H9 (cell line): ENCODE measurements around the gene SPSB3. TPM values are rescaled to one million over a fixed set of nuclear protein-coding genes. Genes with fewer than 3 reads are reported as not detected.

Source experiments
- DNase-seq: peaks from one replicate; pipeline ENCODE4 v3.0.0-alpha.2; 2017
- H2AFZ ChIP-seq: one replicate; pipeline ENCODE4 v1.6.1; 2013; ENCODE audit warnings: mild to moderate bottlenecking, low read length, control low read depth, moderate library complexity
- H2AK5ac ChIP-seq: 2 replicates; pipeline ENCODE4 v1.6.1; 2013; ENCODE audit warnings: low read length, control low read depth, mixed read lengths; ENCODE audit not compliant: insufficient read length
- H2BK120ac ChIP-seq: one replicate; pipeline ENCODE4 v1.6.1; 2013; ENCODE audit warnings: low read depth, mild to moderate bottlenecking, low read length, control low read depth, inconsistent platforms; ENCODE audit not compliant: poor library complexity, severe bottlenecking
- H2BK12ac ChIP-seq: 2 replicates; pipeline ENCODE4 v1.6.1; 2013; ENCODE audit warnings: low read length, control low read depth, mixed read lengths, low read depth; ENCODE audit not compliant: insufficient read length
- H2BK15ac ChIP-seq: 2 replicates; pipeline ENCODE4 v1.6.1; 2013; ENCODE audit warnings: low read depth, low read length, control low read depth
- H2BK20ac ChIP-seq: one replicate; pipeline ENCODE4 v1.6.1; 2013; ENCODE audit warnings: low read depth, mild to moderate bottlenecking, low read length, control low read depth, inconsistent platforms; ENCODE audit not compliant: poor library complexity, severe bottlenecking
- H2BK5ac ChIP-seq: 2 replicates; pipeline ENCODE4 v1.6.1; 2013; ENCODE audit warnings: low read length, control low read depth, mixed read lengths; ENCODE audit not compliant: insufficient read length
- H3K14ac ChIP-seq: 2 replicates; pipeline ENCODE4 v1.6.1; 2013; ENCODE audit warnings: low read length, control low read depth; ENCODE audit not compliant: insufficient read depth
- H3K18ac ChIP-seq: 2 replicates; pipeline ENCODE4 v1.6.1; 2013; ENCODE audit warnings: low read depth, mild to moderate bottlenecking, mixed read lengths, low read length, control low read depth; ENCODE audit not compliant: insufficient read length
- H3K23ac ChIP-seq: 2 replicates; pipeline ENCODE4 v1.6.1; 2013; ENCODE audit warnings: low read length, control low read depth, mixed read lengths, low read depth; ENCODE audit not compliant: insufficient read length
- H3K23me2 ChIP-seq: 2 replicates; pipeline ENCODE4 v1.6.1; 2013; ENCODE audit warnings: low read depth, mild to moderate bottlenecking, mixed read lengths, low read length, control low read depth; ENCODE audit not compliant: insufficient read length, poor library complexity, severe bottlenecking
- H3K27ac ChIP-seq: 2 replicates; pipeline ENCODE4 v1.5.1; 2013; ENCODE audit warnings: low read length, control low read depth, mixed read lengths, low read depth; ENCODE audit not compliant: insufficient read length
- H3K27me3 ChIP-seq: 2 replicates; pipeline ENCODE4 v1.6.1; 2013; ENCODE audit warnings: low read length, control low read depth, inconsistent platforms; ENCODE audit not compliant: insufficient read depth
- H3K4ac ChIP-seq: 2 replicates; pipeline ENCODE4 v1.6.1; 2013; ENCODE audit warnings: low read depth, mild to moderate bottlenecking, control low read depth, inconsistent platforms, low read length, moderate library complexity
- H3K4me1 ChIP-seq: 2 replicates; pipeline ENCODE4 v1.6.1; 2013; ENCODE audit warnings: low read length, control low read depth, inconsistent platforms; ENCODE audit not compliant: insufficient read depth
- H3K4me2 ChIP-seq: 2 replicates; pipeline ENCODE4 v1.6.1; 2013; ENCODE audit warnings: low read length, control low read depth, mixed read lengths; ENCODE audit not compliant: insufficient read length, insufficient read depth
- H3K56ac ChIP-seq: 2 replicates; pipeline ENCODE4 v1.6.1; 2013; ENCODE audit warnings: low read depth, mild to moderate bottlenecking, mixed read lengths, low read length, control low read depth; ENCODE audit not compliant: insufficient read length
- H3K79me1 ChIP-seq: 2 replicates; pipeline ENCODE4 v1.6.1; 2013; ENCODE audit warnings: low read depth, mild to moderate bottlenecking, moderate library complexity, low read length, control low read depth, inconsistent platforms; ENCODE audit not compliant: insufficient read depth, poor library complexity, severe bottlenecking
- H3K79me2 ChIP-seq: 2 replicates; pipeline ENCODE4 v1.6.1; 2013; ENCODE audit warnings: low read length, control low read depth, inconsistent platforms; ENCODE audit not compliant: insufficient read depth
- H3K9ac ChIP-seq: 2 replicates; pipeline ENCODE4 v1.6.1; 2013; ENCODE audit warnings: low read length, control low read depth, mixed read lengths; ENCODE audit not compliant: insufficient read length; ENCODE audit errors: extremely low read depth
- H3K9me3 ChIP-seq: one replicate; pipeline ENCODE4 v1.6.1; 2013; ENCODE audit warnings: low read depth, low read length, inconsistent platforms; ENCODE audit not compliant: control insufficient read depth
- H3T11ph ChIP-seq: one replicate; pipeline ENCODE4 v1.6.1; 2013; ENCODE audit warnings: mild to moderate bottlenecking, low read length, control low read depth, inconsistent platforms
- H4K20me1 ChIP-seq: one replicate; pipeline ENCODE4 v1.6.1; 2013; ENCODE audit not compliant: control insufficient read depth, insufficient read length, insufficient read depth
- H4K5ac ChIP-seq: 2 replicates; pipeline ENCODE4 v1.6.1; 2013; ENCODE audit warnings: low read depth, mild to moderate bottlenecking, mixed read lengths, low read length, control low read depth; ENCODE audit not compliant: insufficient read length
- H4K8ac ChIP-seq: replicated peaks from 2 replicates; pipeline ENCODE4 v1.6.1; 2013; ENCODE audit warnings: low read length, control low read depth, mixed read lengths, low read depth; ENCODE audit not compliant: insufficient read length
- H4K91ac ChIP-seq: 2 replicates; pipeline ENCODE4 v1.6.1; 2013; ENCODE audit warnings: low read depth, mild to moderate bottlenecking, moderate library complexity, mixed read lengths, low read length, control low read depth; ENCODE audit not compliant: insufficient read length
- H3K27ac Mint-ChIP-seq, 3 experiments: 2 replicates in 2 of 3; 3 replicates in 1 of 3; pipeline ENCODE4 v1.8.0; 2020 to 2021; ENCODE audit warnings: mixed read lengths in 3 of 3, mild to moderate bottlenecking in 1 of 3, moderate library complexity in 1 of 3
- H3K27me3 Mint-ChIP-seq: 2 replicates; pipeline ENCODE4 v1.8.0; 2021; ENCODE audit warnings: low read depth, mild to moderate bottlenecking, moderate library complexity, mixed read lengths
- H3K36me3 Mint-ChIP-seq, 3 experiments: 2 replicates in 2 of 3; 3 replicates in 1 of 3; pipeline ENCODE4 v1.8.0; 2020 to 2021; ENCODE audit warnings: low read depth in 3 of 3, mixed read lengths in 3 of 3; ENCODE audit not compliant: insufficient read depth in 1 of 3
- H3K4me1 Mint-ChIP-seq, 2 experiments: 2 replicates each; pipeline ENCODE4 v1.8.0; 2020; ENCODE audit warnings: mixed read lengths in 2 of 2
- H3K4me3 Mint-ChIP-seq, 2 experiments: 2 replicates in 1 of 2; 3 replicates in 1 of 2; pipeline ENCODE4 v1.8.0; 2020 to 2021; ENCODE audit warnings: mild to moderate bottlenecking in 2 of 2, mixed read lengths in 2 of 2, moderate library complexity in 1 of 2
- H3K9me3 Mint-ChIP-seq, 2 experiments: 2 replicates in 1 of 2; 3 replicates in 1 of 2; pipeline ENCODE4 v1.8.0; 2020; ENCODE audit warnings: mild to moderate bottlenecking in 2 of 2, mixed read lengths in 2 of 2, moderate library complexity in 1 of 2
- CTCF ChIP-seq: fragments of 200-600 bp; sonication (generic); conservative IDR thresholded peaks from 3 replicates; pipeline ENCODE4 v1.8.0; 2021; ENCODE audit warnings: antibody characterized with exemption, mild to moderate bottlenecking
- WGBS: extraction: QIAGEN DNeasy Blood & Tissue Kit; methylation state at CpG from one replicate; pipeline ENCODE4 v1.1.7; 2013; ENCODE audit warnings: missing lambda C conversion rate, low lambda C conversion rate, mixed read lengths; ENCODE audit not compliant: insufficient read length; ENCODE audit errors: extremely low coverage; 5-methylcytosine and 5-hydroxymethylcytosine counted together
- total RNA-seq: library from RNA; stranded (reverse); gene quantifications from 2 replicates; pipeline ENCODE4 v1.2.1, GENCODE V29; 2021

SPSB3 gene
- total RNA-seq, 1 experiment from 2014 or later = 19.9 TPM

- Histone ChIP-seq H4K20me1 (no peaks in the 10 kb centered on the region), H3K9ac (peak overlapping the region; percentile 61), H3K9me3 (no peaks in the 10 kb centered on the region), H2BK12ac (no peak overlapping the region), H3K4me1 (no peaks in the 10 kb centered on the region; the same call in 1 of the 2 replicates), H3K14ac (no peak overlapping the region), H2AFZ (no peak overlapping the region), H4K5ac (no peak overlapping the region), H3K4ac (no peak overlapping the region), H3K27ac (no peak overlapping the region), H3K4me2 (peak overlapping the region; percentile 70), H2BK15ac (no peak overlapping the region), H3K79me1 (peaks cover 5% of the 10 kb centered on the region), H3K18ac (no peak overlapping the region), H3K56ac (no peak overlapping the region), H3K79me2 (peaks cover 6% of the 10 kb centered on the region; the same call in 1 of the 2 replicates), H4K91ac (no peak overlapping the region), H3T11ph (no peak overlapping the region), H3K23ac (no peak overlapping the region), H2BK120ac (no peak overlapping the region), H2BK20ac (no peak overlapping the region), H2AK5ac (no peak overlapping the region), H3K23me2 (peaks cover 5% of the 10 kb centered on the region), H4K8ac (no peak overlapping the region), H2BK5ac (no peak overlapping the region), H3K27me3 (no peaks in the 10 kb centered on the region)
- Mint-ChIP-seq H3K36me3 (peaks cover 2 to 38% (median 13%) of the 10 kb centered on the region in 3 experiments; a peak in 5 of 7 replicates), H3K4me1 (peaks cover 7 to 14% of the 10 kb centered on the region in 2 experiments), H3K27ac (peak overlapping the region; percentile 44 to 95 (median 72); a peak in 4 of 7 replicates), H3K27me3 (peaks cover 2% of the 10 kb centered on the region; the same call in 1 of the 2 replicates), H3K4me3 (peak overlapping the region; percentile 91 to 94), H3K9me3 (no peaks in the 10 kb centered on the region)
- TF ChIP-seq CTCF = no peak
- no CpG with 5 or more reads among the region's 20 CpGs for WGBS
- DNase-seq = no peak
These were observed 1.1 kb downstream of the SPSB3 start for GRCh38 chr16:1781254-1781653.
